Smooth muscle cell (in vitro differentiated cells): ENCODE data around the gene PEX10. TPM values are rescaled to one million over a fixed set of nuclear protein-coding genes. Genes with fewer than 3 reads are reported as not detected.
"Not testable (repeated sequence)": the region's sequence is repeated elsewhere in the genome, so short reads cannot be mapped to it uniquely, and the experiment has no call there.

Experiments used
- DNase-seq: peaks from one replicate; lab custom pipeline; 2025; ENCODE audit not compliant: unreplicated experiment; lab: John Stamatoyannopoulos, UW
- H2AFZ ChIP-seq: fragments of 200-600 bp; sonication (generic); 2 replicates; pipeline ENCODE4 v1.6.0; 2016; ENCODE audit warnings: antibody characterized with exemption, low read depth, mild to moderate bottlenecking
- H3F3A ChIP-seq: fragments of 200-600 bp; sonication (generic); 2 replicates; pipeline ENCODE4 v1.6.0; 2017; ENCODE audit warnings: antibody characterized with exemption, low read depth
- H3K27ac ChIP-seq: fragments of 200-600 bp; sonication (generic); 2 replicates; pipeline ENCODE4 v1.5.1; 2016; ENCODE audit warnings: low read depth, mild to moderate bottlenecking
- H3K27me3 ChIP-seq: fragments of 200-600 bp; sonication (generic); 2 replicates; pipeline ENCODE4 v1.6.1; 2016; ENCODE audit warnings: low read depth, mild to moderate bottlenecking
- H3K36me3 ChIP-seq: fragments of 200-600 bp; sonication (generic); 2 replicates; pipeline ENCODE4 v1.5.1; 2016; ENCODE audit warnings: low read depth
- H3K4me1 ChIP-seq: fragments of 200-600 bp; sonication (generic); 2 replicates; pipeline ENCODE4 v1.5.1; 2016; ENCODE audit warnings: low read depth
- H3K4me2 ChIP-seq: fragments of 200-600 bp; sonication (generic); 2 replicates; pipeline ENCODE4 v1.6.0; 2016; ENCODE audit warnings: mild to moderate bottlenecking
- H3K4me3 ChIP-seq: fragments of 200-600 bp; sonication (generic); 2 replicates; pipeline ENCODE4 v1.5.1; 2016; ENCODE audit warnings: mild to moderate bottlenecking
- H3K79me2 ChIP-seq: fragments of 200-600 bp; sonication (generic); 2 replicates; pipeline ENCODE4 v1.6.0; 2016; ENCODE audit warnings: low read depth, mild to moderate bottlenecking
- H3K9ac ChIP-seq: fragments of 200-600 bp; sonication (generic); 2 replicates; pipeline ENCODE4 v1.6.0; 2016; ENCODE audit warnings: low read depth
- H3K9me3 ChIP-seq: fragments of 200-600 bp; sonication (generic); replicated peaks from 2 replicates; pipeline ENCODE4 v1.5.1; 2016; ENCODE audit warnings: low read depth
- H4K20me1 ChIP-seq: fragments of 200-600 bp; sonication (generic); 2 replicates; pipeline ENCODE4 v1.6.0; 2016; ENCODE audit warnings: low read depth
- WGBS: methylation state at CpG from one replicate; pipeline ENCODE4 v1.1.7; 2016; ENCODE audit warnings: low lambda C conversion rate; 5-methylcytosine and 5-hydroxymethylcytosine counted together
- polyA plus RNA-seq: library from polyadenylated mRNA; unstranded; fragments of >200 nt; fragmentation: Nextera tagmentation; extraction: Ambion mirVana; gene quantifications from 2 replicates; pipeline ENCODE4 v1.2.1, GENCODE V29; 2016
- total RNA-seq: library from RNA; depleted of rRNA; stranded (reverse); fragments of >200 nt; gene quantifications from 2 replicates; pipeline ENCODE4 v1.2.3, GENCODE V29; 2014
- TF ChIP-seq, protein P1 (sequence below): fragments of 200-600 bp; sonication (generic); IDR thresholded peaks from 2 replicates; pipeline ENCODE4 v1.5.1; 2017; ENCODE audit warnings: borderline replicate concordance, mild to moderate bottlenecking, antibody characterized with exemption; ENCODE audit not compliant: insufficient read depth, poor library complexity, severe bottlenecking

The PEX10 gene
- total and polyA plus RNA-seq, 2 experiments from 2014 or later, result 14.0 to 20.3 TPM

DNA sequence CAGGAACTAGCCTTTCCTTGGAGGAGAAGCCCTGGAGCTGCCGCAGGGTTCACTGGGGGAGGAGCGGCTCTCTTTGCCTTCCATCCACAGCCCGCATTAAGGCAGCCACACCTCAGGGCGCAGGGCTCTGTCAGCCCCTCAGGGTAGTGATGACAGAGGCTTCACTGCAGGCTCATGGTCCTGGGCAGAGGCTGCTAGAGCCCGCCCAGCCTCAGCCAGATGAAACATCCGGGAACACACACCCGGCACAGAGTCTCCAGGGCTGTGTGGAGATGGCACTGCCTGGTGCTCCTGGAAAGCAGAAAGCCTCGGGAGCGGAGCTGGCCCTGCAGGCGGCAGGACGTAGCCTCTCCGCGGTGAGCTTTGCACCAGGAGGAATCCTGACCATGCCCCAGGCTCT, 29.4 kb upstream of the PEX10 start:
- no peak overlapping the region for H3K4me2 ChIP-seq
- no peaks in the 10 kb centered on the region for H3F3A ChIP-seq
- WGBS, result 85% methylated on average over 13 of the region's 13 CpGs
- H4K20me1 ChIP-seq, result no peaks in the 10 kb centered on the region
- DNase-seq, result no peak
- H3K36me3 ChIP-seq, result no peaks in the 10 kb centered on the region
- H3K4me1 ChIP-seq, result peaks cover 4% of the 10 kb centered on the region
- peaks cover 39% of the 10 kb centered on the region for H3K27me3 ChIP-seq
- H3K27ac ChIP-seq, result no peak overlapping the region
- H2AFZ ChIP-seq, result no peak overlapping the region
- H3K79me2 ChIP-seq, result no peaks in the 10 kb centered on the region
- TF ChIP-seq, protein P1, sequence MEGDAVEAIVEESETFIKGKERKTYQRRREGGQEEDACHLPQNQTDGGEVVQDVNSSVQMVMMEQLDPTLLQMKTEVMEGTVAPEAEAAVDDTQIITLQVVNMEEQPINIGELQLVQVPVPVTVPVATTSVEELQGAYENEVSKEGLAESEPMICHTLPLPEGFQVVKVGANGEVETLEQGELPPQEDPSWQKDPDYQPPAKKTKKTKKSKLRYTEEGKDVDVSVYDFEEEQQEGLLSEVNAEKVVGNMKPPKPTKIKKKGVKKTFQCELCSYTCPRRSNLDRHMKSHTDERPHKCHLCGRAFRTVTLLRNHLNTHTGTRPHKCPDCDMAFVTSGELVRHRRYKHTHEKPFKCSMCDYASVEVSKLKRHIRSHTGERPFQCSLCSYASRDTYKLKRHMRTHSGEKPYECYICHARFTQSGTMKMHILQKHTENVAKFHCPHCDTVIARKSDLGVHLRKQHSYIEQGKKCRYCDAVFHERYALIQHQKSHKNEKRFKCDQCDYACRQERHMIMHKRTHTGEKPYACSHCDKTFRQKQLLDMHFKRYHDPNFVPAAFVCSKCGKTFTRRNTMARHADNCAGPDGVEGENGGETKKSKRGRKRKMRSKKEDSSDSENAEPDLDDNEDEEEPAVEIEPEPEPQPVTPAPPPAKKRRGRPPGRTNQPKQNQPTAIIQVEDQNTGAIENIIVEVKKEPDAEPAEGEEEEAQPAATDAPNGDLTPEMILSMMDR, result no peak
- no peak overlapping the region for H3K4me3 ChIP-seq
- H3K9me3 ChIP-seq, result no peaks in the 10 kb centered on the region
- H3K9ac ChIP-seq, result no peak overlapping the region

DNA sequence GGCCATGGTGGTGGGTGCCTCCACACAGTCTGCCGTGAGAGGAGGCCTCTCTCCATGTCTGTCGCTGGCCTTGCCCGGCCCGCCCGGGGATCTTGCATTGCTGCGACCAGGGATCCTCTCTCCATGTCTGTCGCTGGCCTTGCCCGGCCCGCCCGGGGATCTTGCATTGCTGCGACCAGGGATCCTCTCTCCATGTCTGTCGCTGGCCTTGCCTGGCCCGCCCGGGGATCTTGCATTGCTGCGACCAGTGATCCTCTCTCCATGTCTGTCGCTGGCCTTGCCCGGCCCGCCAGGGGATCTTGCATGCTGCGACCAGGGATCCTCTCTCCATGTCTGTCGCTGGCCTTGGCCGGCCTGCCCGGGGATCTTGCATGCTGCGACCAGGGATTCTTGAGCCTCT, 28.0 kb upstream of the PEX10 start:
- H3K9me3 ChIP-seq, H2AFZ ChIP-seq, H3K79me2 ChIP-seq, H3K4me1 ChIP-seq, H3K4me2 ChIP-seq, DNase-seq, H3K27ac ChIP-seq, H4K20me1 ChIP-seq, H3K9ac ChIP-seq, H3K4me3 ChIP-seq, H3K36me3 ChIP-seq, H3F3A ChIP-seq: not testable (repeated sequence)
- WGBS, result 94% methylated on average over 23 of the region's 23 CpGs
- H3K27me3 ChIP-seq, result peaks cover 43% of the 10 kb centered on the region

DNA sequence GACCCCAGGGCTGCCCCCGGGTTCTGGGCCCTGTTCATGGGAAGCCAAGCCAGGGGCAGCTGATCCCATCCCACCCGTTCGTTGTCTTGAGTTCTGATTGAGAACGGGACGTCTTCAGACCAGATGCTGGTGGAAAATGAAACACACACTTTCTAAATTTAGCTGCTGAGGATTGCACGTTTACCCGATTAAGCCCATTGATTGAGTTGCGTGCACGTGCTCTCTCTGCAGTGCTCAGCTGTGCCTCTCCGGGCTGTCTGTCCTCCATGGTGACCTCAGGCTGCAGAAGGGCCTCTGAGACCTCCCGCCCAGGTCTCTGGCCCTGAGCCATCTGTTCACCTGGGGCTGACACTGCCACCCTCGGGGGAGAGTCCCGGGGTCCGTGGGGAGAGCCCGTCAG, 27.0 kb upstream of the PEX10 start:
- H3K4me2 ChIP-seq, result no peak overlapping the region
- H2AFZ ChIP-seq, result no peak overlapping the region
- H3K4me1 ChIP-seq, result peaks cover 3% of the 10 kb centered on the region
- H3K27me3 ChIP-seq, result peaks cover 37% of the 10 kb centered on the region
- no peaks in the 10 kb centered on the region for H3K9me3 ChIP-seq
- H3K36me3 ChIP-seq, result no peaks in the 10 kb centered on the region
- H3F3A ChIP-seq, result no peaks in the 10 kb centered on the region
- no peak for DNase-seq
- H3K27ac ChIP-seq, result no peak overlapping the region
- H3K9ac ChIP-seq, result no peak overlapping the region
- WGBS, result 94% methylated on average over 15 of the region's 15 CpGs
- H4K20me1 ChIP-seq, result no peaks in the 10 kb centered on the region
- no peak overlapping the region for H3K4me3 ChIP-seq
- no peaks in the 10 kb centered on the region for H3K79me2 ChIP-seq
- TF ChIP-seq, protein P1, result no peak

DNA sequence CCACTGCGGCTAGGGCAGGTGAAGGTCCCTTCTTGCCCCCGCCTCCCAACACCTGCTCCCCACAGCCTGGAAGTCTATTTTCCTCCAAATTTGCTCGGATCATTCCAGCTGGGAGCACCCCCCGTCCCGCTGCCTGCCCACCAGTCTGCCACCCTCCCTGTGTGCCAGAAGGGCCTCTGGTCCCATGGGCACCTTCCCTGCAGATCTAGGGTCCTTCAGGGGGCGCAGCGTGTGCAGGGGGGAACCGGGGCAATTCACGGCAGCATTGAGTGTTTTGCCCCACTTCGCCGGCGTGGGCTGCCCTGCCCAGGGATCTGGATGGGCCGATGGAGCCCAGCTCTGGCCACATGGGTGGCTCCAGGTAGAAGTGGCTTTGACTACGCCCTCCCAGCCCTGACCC, 26.3 kb upstream of the PEX10 start:
- Histone ChIP-seq H3K4me1 (peaks cover 3% of the 10 kb centered on the region), H3K79me2 (no peaks in the 10 kb centered on the region)
- WGBS, result 91% methylated on average over 14 of the region's 14 CpGs

More for the DNA sequence above, 26.3 kb upstream of the PEX10 start:
- Histone ChIP-seq H2AFZ (no peak overlapping the region), H3K4me3 (no peak overlapping the region), H4K20me1 (no peaks in the 10 kb centered on the region), H3K4me2 (no peak overlapping the region), H3K36me3 (no peaks in the 10 kb centered on the region), H3K27ac (no peak overlapping the region), H3F3A (no peaks in the 10 kb centered on the region), H3K27me3 (peaks cover 37% of the 10 kb centered on the region), H3K9ac (no peak overlapping the region), H3K9me3 (no peaks in the 10 kb centered on the region)
- TF ChIP-seq, protein P1, result no peak
- no peak for DNase-seq
